Panc1 (cell line): Measurements from ENCODE around the gene TEX53. TPM values are rescaled to one million over a fixed set of nuclear protein-coding genes. Genes with fewer than 3 reads are reported as not detected.

ENCODE experiments used
- ATAC-seq: fragments of 200-7000 bp; cut with Tn5 transposase; 2 replicates; pipeline ENCODE4 v1.9.1; 2020; ENCODE audit warnings: mild to moderate bottlenecking, moderate library complexity
- BruUV-seq: library from RNA; stranded (reverse); fragments of 400-500 nt; replicated peaks from 2 replicates; lab custom pipeline; 2021; lab: Mats Ljungman, UMichigan
- CTCF ChIA-PET: fragments of 300-600 bp; sonication (Branson Sonifier 250); formaldehyde crosslinking; loops from one replicate; lab custom pipeline; 2022; ENCODE audit warnings: antibody characterized with exemption; lab: Charles Lee
- POLR2A ChIA-PET: fragments of 300-600 bp; sonication (Branson Sonifier 250); formaldehyde crosslinking; loops from one replicate; lab custom pipeline; 2022; ENCODE audit warnings: antibody characterized with exemption; lab: Charles Lee
- DNase-seq: peaks from one replicate; pipeline ENCODE4 v3.0.0-alpha.2; 2010; ENCODE audit warnings: low read depth, low spot score
- H3K27ac ChIP-seq: 2 replicates; pipeline ENCODE4 v1.5.1; 2011; ENCODE audit warnings: mild to moderate bottlenecking, low read length, inconsistent platforms
- H3K27me3 ChIP-seq: fragments of 200-500 bp; sonication (Bioruptor generic); 2 replicates; pipeline ENCODE4 v1.6.0; 2014; ENCODE audit warnings: low read length, inconsistent platforms; ENCODE audit not compliant: control insufficient read depth, insufficient read depth
- H3K36me3 ChIP-seq: fragments of 200-500 bp; sonication (Bioruptor generic); 2 replicates; pipeline ENCODE4 v1.5.1; 2014; ENCODE audit warnings: inconsistent platforms, mild to moderate bottlenecking, low read length, moderate library complexity; ENCODE audit not compliant: control insufficient read depth, insufficient read depth
- H3K4me1 ChIP-seq: 2 replicates; pipeline ENCODE4 v1.5.1; 2011; ENCODE audit warnings: inconsistent platforms, mild to moderate bottlenecking, low read length, moderate library complexity; ENCODE audit not compliant: control insufficient read depth, insufficient read depth
- H3K4me3 ChIP-seq, 2 experiments: 2 replicates each; pipeline ENCODE4 v1.5.1; 2011 to 2012; ENCODE audit warnings: low read depth in 2 of 2, low read length in 2 of 2, mild to moderate bottlenecking in 2 of 2, inconsistent platforms in 1 of 2, moderate library complexity in 1 of 2
- H3K9me3 ChIP-seq: fragments of 200-500 bp; sonication (Bioruptor generic); 2 replicates; pipeline ENCODE4 v1.5.1; 2014; ENCODE audit warnings: low read depth, mild to moderate bottlenecking, inconsistent platforms, low read length, moderate library complexity; ENCODE audit not compliant: control insufficient read depth, insufficient read depth
- CTCF ChIP-seq: fragments of 450-650 bp; IDR thresholded peaks from 2 replicates; pipeline ENCODE4 v1.5.1; 2017; ENCODE audit warnings: mild to moderate bottlenecking
- POLR2AphosphoS5 ChIP-seq: IDR thresholded peaks from 2 replicates; pipeline ENCODE4 v1.6.1; 2012; ENCODE audit warnings: mild to moderate bottlenecking, low read depth, low read length, moderate library complexity
- SIN3A ChIP-seq: IDR thresholded peaks from 2 replicates; pipeline ENCODE4 v1.6.1; 2012; ENCODE audit warnings: low read depth, mild to moderate bottlenecking, low read length, moderate library complexity, borderline replicate concordance; ENCODE audit not compliant: insufficient read depth
- TCF7L2 ChIP-seq: IDR thresholded peaks from 2 replicates; pipeline ENCODE4 v1.6.1; 2011; ENCODE audit warnings: mild to moderate bottlenecking, low read depth, low read length, inconsistent platforms
- in situ Hi-C: cut with HindIII; loops from 2 replicates; pipeline ENCODE4 v1.10.0; 2016; ENCODE audit warnings: low sequenced_read_pairs, low pct_unique_long_range_greater_than_20kb
- intact Hi-C: fragments of 100-400 bp; cut with micrococcal nuclease; formaldehyde crosslinking; loops from one replicate; pipeline ENCODE4 v1.10.0; 2022; ENCODE audit not compliant: unreplicated experiment
- total RNA-seq: library from RNA; stranded (reverse); gene quantifications from one replicate; pipeline ENCODE4 v1.2.1, GENCODE V29; 2021; ENCODE audit not compliant: unreplicated experiment
- TF ChIP-seq, protein P1 (sequence below), 2 experiments: IDR thresholded peaks; 2 replicates each; pipeline ENCODE4 v1.6.1; 2011 to 2012; ENCODE audit warnings: low read depth in 2 of 2, control low read depth in 1 of 2, low read length in 1 of 2, mild to moderate bottlenecking in 1 of 2, moderate library complexity in 1 of 2; ENCODE audit not compliant: insufficient read depth in 1 of 2

Gene TEX53
- total RNA-seq, 1 experiment from 2014 or later: not detected

GRCh38 chr9:114638404-114638803 lies 19.2 kb downstream of the TEX53 start:
- no TSS peak for BruUV-seq
- no peak overlapping the region for H3K27ac ChIP-seq
- H3K27me3 ChIP-seq: no peaks in the 10 kb centered on the region
- DNase-seq (no peak), ATAC-seq (no peak)
- no peaks in the 10 kb centered on the region for H3K36me3 ChIP-seq
- CTCF ChIA-PET: no interaction called here
- POLR2A ChIA-PET: interaction anchor here (0.5 to 0.6 kb wide), 2 partner anchors 12 to 23 kb away, joined by 3 to 6 read pairs; no protein-coding TSS in a partner anchor
- no peaks in the 10 kb centered on the region for H3K9me3 ChIP-seq
- intact Hi-C loops: no loop called here
- no peaks in the 10 kb centered on the region for H3K4me1 ChIP-seq
- no peak for TF ChIP-seq CTCF
- no peak for TF ChIP-seq POLR2AphosphoS5
- no peak for TF ChIP-seq TCF7L2
- TF ChIP-seq, protein P1, sequence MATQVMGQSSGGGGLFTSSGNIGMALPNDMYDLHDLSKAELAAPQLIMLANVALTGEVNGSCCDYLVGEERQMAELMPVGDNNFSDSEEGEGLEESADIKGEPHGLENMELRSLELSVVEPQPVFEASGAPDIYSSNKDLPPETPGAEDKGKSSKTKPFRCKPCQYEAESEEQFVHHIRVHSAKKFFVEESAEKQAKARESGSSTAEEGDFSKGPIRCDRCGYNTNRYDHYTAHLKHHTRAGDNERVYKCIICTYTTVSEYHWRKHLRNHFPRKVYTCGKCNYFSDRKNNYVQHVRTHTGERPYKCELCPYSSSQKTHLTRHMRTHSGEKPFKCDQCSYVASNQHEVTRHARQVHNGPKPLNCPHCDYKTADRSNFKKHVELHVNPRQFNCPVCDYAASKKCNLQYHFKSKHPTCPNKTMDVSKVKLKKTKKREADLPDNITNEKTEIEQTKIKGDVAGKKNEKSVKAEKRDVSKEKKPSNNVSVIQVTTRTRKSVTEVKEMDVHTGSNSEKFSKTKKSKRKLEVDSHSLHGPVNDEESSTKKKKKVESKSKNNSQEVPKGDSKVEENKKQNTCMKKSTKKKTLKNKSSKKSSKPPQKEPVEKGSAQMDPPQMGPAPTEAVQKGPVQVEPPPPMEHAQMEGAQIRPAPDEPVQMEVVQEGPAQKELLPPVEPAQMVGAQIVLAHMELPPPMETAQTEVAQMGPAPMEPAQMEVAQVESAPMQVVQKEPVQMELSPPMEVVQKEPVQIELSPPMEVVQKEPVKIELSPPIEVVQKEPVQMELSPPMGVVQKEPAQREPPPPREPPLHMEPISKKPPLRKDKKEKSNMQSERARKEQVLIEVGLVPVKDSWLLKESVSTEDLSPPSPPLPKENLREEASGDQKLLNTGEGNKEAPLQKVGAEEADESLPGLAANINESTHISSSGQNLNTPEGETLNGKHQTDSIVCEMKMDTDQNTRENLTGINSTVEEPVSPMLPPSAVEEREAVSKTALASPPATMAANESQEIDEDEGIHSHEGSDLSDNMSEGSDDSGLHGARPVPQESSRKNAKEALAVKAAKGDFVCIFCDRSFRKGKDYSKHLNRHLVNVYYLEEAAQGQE (IDR thresholded peaks at IDR 0.05; ENCODE audit: insufficient read depth in 1 of 2, low read depth in 2 of 2, low read length in 1 of 2): no peak
- TF ChIP-seq SIN3A: no peak
- H3K4me3 ChIP-seq: no peak overlapping the region
- in situ Hi-C loops: no loop called here

- no peak overlapping the region for H3K4me3 ChIP-seq
- CTCF ChIA-PET: no interaction called here
- BruUV-seq: no TSS peak
Measured at GRCh38 chr9:114634387-114634786, 23.2 kb downstream of the TEX53 start.

More at GRCh38 chr9:114634387-114634786, 23.2 kb downstream of the TEX53 start:
- DNase-seq (no peak), ATAC-seq (no peak)
- H3K36me3 ChIP-seq: no peaks in the 10 kb centered on the region
- H3K9me3 ChIP-seq: no peaks in the 10 kb centered on the region
- H3K27ac ChIP-seq: no peak overlapping the region
- intact Hi-C loops: no loop called here
- TF ChIP-seq SIN3A (no peak), CTCF (no peak), TCF7L2 (no peak), POLR2AphosphoS5 (no peak)
- TF ChIP-seq, protein P1 (IDR thresholded peaks at IDR 0.05; ENCODE audit: insufficient read depth in 1 of 2, low read depth in 2 of 2, low read length in 1 of 2): no peak
- POLR2A ChIA-PET: no interaction called here
- in situ Hi-C loops: no loop called here
- no peaks in the 10 kb centered on the region for H3K4me1 ChIP-seq
- no peaks in the 10 kb centered on the region for H3K27me3 ChIP-seq
